Daoy (cell line): Measurements from ENCODE around the gene KHK. TPM values are rescaled to one million over a fixed set of nuclear protein-coding genes. Genes with fewer than 3 reads are reported as not detected.

ENCODE experiments used
- DNase-seq: peaks from one replicate; pipeline ENCODE4 v3.0.0-alpha.2; 2015; ENCODE audit warnings: low read depth
- total RNA-seq: library from RNA; depleted of rRNA; stranded (reverse); fragments of >200 nt; shearing (Covaris generic); gene quantifications from 2 replicates; pipeline ENCODE4 v1.2.3, GENCODE V29; 2014

KHK gene
- total RNA-seq, 1 experiment from 2014 or later: 1.1 TPM

GRCh38 chr2:27126252-27126710 lies 39.7 kb downstream of the KHK start:
- DNase-seq: no peak

GRCh38 chr2:27127883-27128667 lies 41.5 kb downstream of the KHK start:
- no peak for DNase-seq

- no peak for DNase-seq
Measured at GRCh38 chr2:27128668-27129571, 42.3 kb downstream of the KHK start.

GRCh38 chr2:27130396-27130795 lies 43.8 kb downstream of the KHK start:
- no peak for DNase-seq

GRCh38 chr2:27131429-27131828 lies 44.9 kb downstream of the KHK start:
- no peak for DNase-seq

GRCh38 chr2:27133195-27133875 lies 46.8 kb downstream of the KHK start:
- DNase-seq: no peak

GRCh38 chr2:27133905-27134780 lies 47.6 kb downstream of the KHK start, which contains the start of gene PREB:
TSS of gene PREB (minus strand) at chr2:27134636. CDS start at chr2:27134421, 215 bp downstream.
- DNase-seq: peak; percentile 99

- DNase-seq: no peak
Measured at GRCh38 chr2:27134781-27135477, 48.4 kb downstream of the KHK start.

- DNase-seq: no peak
Measured at GRCh38 chr2:27135478-27135955, 48.9 kb downstream of the KHK start.

- no peak for DNase-seq
Measured at GRCh38 chr2:27136751-27137150, 50.2 kb downstream of the KHK start.

- DNase-seq: no peak
Measured at GRCh38 chr2:27137322-27137935, 50.9 kb downstream of the KHK start.

GRCh38 chr2:27138111-27138510 lies 51.5 kb downstream of the KHK start:
- DNase-seq: no peak

- DNase-seq: no peak
Measured at GRCh38 chr2:27139310-27139709, 52.7 kb downstream of the KHK start, which contains the start of gene PRR30. TSS of gene PRR30 (minus strand) at chr2:27139410. CDS start at chr2:27138329, 1,081 bp downstream.

GRCh38 chr2:27143285-27143684 lies 56.7 kb downstream of the KHK start:
- no peak for DNase-seq

- DNase-seq: no peak
Measured at GRCh38 chr2:27145682-27146081, 59.1 kb downstream of the KHK start.

- no peak for DNase-seq
Measured at GRCh38 chr2:27147935-27148334, 61.4 kb downstream of the KHK start.

GRCh38 chr2:27148801-27149439 lies 62.3 kb downstream of the KHK start, which contains the start of gene TCF23:
TSS of gene TCF23 (plus strand) at chr2:27149004. CDS start at chr2:27149134, 130 bp downstream.
- DNase-seq: no peak

- DNase-seq: no peak
Measured at GRCh38 chr2:27149570-27150405, 63.2 kb downstream of the KHK start.
